Frontal cortex (tissue), 4 donors: Measurements from ENCODE around the gene TAGAP. TPM values are rescaled to one million over a fixed set of nuclear protein-coding genes. Genes with fewer than 3 reads are reported as not detected.

Experiments
- DNase-seq, 2 donors: peaks; one replicate each; pipeline ENCODE4 v3.0.0; 2012; ENCODE audit warnings: low spot score in 2 of 2
- FAIRE-seq: peaks from 2 replicates; lab custom pipeline; 2012; peaks lifted over from hg19 to GRCh38; lab: Jason Lieb, UNC
- total RNA-seq: library from RNA; depleted of rRNA; stranded (reverse); fragments of >200 nt; gene quantifications from one replicate; pipeline ENCODE4 v1.2.3, GENCODE V29; 2014
- donor health status: control.
- donor health status: control.
- donor health status: control.

TAGAP gene
- total RNA-seq, 1 donor from 2014 or later, result 0.82 TPM

DNA sequence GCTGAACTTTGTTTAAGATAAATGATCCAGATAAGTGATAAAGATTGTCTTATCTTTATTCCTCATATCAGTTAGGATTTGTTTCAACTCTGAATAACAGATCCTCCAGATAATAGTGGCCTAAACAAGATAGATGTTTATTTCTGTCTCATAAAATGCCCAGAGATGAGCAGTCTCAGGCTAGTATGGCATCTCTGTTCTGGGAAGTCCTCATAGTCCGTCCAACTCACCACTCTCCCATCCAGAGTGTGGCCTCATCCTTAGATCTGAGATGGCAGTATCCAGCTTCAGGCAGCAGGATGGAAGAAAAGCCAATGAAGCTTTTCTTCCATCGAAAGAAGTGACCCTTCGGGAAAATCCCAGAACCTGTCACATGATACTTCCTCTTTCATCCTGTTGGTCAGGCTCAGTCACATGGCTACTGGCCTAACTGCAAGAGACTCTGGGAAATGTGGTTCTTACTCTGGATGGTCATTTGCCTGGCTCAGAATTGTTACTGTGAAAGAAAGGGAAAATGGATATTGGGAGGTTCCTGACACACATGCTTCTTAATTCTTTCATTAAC lies 29.4 kb upstream of the TAGAP start:
- FAIRE-seq, result no peak

DNA sequence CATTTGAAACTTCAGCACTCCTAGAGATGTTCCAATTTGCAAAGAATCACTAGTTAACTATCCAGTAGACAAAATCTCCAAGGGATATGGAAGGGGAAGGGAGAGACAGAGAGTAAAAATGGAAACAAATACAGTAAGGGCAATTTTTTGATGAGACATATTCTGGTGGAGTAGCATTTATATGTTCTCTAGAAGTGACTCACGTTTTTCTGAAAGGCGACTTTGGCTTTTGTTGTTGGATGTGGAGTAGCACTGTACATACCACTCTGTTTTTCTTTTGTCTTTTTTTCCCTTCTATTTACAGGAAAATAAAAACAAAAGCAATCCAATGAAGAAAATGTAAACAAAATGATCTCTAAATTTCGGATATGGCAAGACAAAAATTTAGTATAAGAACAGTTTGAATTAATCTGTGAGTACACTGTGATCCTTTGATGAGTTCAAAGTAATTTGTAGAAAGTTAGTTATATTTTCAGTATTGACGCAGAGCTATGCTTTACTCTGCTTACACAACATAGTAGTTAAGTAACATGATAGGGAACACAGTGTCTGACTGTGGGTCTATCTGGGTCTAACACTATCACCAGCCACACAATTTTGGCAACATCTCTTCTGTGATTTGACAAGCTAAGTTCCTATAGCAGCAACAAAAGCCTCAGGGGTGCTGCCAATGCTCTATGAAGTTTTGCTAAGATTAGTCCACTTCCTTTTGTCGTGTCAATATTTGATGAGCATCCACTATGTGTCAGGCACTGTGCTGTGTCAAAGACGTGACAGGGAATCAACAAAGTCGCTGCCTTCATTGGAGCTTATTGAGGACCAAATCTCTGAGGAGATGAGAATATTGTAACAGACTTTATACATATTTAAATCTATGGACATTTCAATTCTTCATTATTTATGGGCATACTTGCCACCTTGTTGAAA lies 27.3 kb upstream of the TAGAP start:
- FAIRE-seq (no peak), DNase-seq (no peak)

More for the DNA sequence above, 29.4 kb upstream of the TAGAP start:
- DNase-seq, result peak; percentile 45 to 55

DNA sequence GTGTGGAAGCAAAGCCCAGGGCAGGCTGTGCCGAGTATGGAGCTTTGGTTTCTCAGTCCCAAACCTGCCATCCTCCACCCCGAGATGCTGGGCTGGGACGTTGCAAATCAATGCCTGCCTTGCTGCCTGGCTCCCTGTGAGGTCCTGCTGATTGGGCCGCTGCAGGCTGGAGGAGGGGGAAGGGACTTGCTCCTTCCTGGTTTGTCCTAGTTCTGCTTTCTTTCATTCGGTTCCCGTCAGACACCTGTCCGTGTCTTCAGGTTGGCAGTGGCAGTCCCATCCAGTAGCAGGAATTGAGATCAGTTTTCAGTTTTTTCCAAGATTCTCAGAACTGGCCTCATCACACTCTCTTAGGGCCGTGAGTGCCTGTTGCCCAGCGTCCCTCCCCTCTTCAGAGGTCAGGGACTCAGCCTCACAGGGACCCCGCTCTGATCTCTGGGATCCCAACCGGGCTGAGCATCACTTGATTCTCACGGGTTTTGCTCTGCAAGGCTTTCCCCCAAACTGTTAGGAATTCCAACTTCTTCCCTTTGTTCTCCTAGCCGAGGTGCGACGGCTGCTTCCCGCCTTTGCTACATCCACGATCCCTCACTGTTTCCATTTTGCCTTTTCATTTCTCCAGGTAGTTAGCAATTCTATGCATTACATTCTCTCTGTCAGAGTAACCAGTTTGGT lies 24.2 kb upstream of the TAGAP start:
- no peak for FAIRE-seq

DNA sequence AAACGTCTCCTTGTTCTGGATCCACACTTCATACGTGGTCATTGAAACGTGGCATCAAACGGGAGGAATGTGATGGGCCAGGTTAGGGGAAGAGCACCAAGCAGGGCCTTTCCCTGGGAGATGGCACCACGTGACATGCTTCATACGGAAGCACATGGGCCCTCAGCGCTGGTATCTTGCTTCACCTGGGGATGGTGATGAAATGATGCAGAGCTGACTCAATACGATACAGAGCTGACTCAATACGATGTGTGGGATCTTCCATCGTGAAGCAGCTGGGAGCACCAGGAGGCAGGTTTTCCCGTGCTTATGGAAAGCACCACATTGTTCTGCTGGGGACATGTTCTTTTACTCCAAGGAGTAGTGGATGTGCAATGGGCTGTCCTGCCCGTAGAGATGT lies 22.5 kb upstream of the TAGAP start:
- FAIRE-seq (no peak), DNase-seq (no peak)

More for the DNA sequence above, 24.2 kb upstream of the TAGAP start:
- DNase-seq, result no peak

DNA sequence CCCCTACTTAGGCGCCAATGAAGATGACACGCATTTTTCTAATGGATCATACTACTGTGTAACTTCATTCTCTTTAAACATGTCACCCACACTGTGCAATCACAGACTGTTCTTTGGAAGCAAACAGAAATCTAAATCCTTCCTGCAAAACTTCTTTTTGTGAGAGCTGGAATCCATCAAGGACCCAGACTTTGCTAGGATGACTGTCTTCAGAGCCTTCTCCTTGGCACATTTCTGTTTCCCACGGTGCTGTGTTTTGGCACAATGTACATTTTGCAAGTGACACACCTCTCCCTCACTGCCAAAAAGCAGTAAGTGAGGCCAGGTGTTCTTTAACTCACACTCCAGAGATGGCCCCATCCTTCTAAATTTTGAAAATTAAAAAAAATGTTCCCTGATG lies 21.7 kb upstream of the TAGAP start:
- FAIRE-seq, result no peak
- DNase-seq, result no peak

DNA sequence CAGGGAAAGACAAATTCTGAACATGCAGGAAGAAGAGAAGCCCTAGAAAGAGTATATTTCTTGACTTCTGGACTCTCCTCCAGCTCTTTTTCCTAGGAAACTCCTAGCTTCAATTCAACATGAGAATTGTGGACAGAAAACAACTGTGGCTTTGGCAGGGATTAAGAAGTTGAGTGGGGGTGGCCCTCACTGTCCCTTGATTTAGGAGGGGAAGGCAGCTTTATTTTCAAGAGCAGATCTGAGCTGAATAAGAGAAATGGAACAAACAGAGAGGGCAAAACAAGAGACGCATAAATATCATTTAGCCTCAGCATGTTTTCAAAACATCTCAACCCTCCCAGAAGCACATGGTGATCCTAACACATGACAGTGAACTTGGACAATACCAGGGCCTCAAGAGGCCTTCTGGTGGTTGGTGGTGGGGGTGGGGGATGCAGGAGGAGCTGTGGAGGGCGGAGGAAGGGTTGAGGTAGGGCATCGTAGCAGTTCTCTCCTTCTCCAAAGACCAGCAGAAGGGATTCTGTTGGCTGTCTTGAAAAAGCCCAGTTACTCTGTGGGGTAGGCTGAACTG lies 21.1 kb upstream of the TAGAP start:
- DNase-seq (no peak), FAIRE-seq (no peak)

DNA sequence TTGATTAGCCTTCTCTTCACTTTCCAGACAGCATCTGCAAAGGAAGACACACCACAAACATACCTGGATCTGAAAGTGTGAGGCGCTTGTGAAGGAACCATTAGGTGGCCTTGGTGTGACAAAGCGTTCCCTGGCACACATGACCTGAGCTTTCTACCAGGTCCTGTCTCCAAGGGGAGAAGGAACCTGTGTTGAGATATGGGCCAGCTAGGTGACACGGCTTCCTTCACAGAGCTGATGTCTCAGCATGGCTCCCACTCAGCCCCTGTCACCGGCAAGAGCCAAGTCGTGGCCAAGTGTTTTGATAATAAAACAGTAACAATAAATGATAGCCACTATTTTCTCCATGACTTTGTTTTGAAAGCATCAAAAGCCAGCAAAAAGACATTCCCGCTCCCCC lies 20.3 kb upstream of the TAGAP start:
- DNase-seq (no peak), FAIRE-seq (no peak)

DNA sequence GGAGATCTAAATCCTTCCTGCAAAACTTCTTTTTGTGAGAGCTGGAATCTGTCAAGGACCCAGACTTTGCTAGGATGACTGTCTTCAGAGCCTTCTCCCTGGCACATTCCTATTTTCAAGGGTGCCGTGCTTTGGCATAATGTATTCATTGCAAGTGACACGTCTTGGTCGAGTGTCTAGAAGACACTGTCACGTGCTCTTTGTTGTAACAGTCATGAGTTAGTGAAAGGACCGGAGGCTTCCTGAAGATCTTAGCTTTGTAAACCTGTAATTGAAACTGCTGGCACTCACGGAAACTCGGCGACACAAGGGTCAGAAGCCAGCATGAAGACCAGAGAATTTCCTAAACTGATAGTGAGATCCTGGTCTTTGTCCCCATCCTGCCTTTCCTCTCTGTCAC lies 19.7 kb upstream of the TAGAP start:
- FAIRE-seq, result no peak
- no peak for DNase-seq

DNA sequence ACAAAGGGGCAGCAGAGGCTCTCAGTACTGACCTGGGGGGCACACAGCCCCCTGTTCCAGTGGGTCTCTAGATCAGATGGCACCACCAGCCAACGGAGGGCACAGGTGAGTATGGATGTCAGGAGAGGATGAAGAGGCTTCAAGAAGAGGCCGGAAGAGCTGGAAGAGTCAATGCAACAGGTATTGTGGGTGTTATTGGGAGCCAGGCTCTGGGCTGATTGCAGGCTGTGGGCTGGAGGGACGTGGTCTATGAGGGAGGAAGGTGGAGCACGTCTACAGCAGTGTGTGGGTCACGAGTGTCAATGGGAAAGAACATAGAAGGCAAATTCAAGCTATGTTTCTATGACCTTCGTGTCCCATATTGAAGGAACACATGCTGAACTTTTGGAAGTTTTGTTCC lies 18.8 kb upstream of the TAGAP start:
- no peak for FAIRE-seq

DNA sequence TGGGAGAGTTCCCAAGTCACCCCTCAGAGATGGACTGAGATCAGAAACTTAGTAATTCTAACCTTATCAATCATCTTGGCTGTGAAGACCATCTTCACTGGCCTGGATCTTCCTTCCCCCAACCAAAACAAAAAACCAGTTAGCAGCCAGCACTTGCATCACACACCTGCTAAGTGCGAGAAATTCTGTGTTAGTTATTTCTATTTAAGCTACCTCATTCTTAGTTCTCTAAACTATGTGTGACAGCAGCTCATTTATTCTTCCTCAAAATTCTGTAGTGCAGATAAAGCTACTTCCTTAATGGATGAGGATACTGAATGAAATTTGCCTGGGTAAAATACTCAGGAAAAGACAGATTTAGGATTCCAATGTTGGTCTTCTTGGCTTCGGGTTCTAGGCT lies 18.2 kb upstream of the TAGAP start:
- DNase-seq, result no peak
- no peak for FAIRE-seq

More for the DNA sequence above, 18.8 kb upstream of the TAGAP start:
- DNase-seq, result no peak

DNA sequence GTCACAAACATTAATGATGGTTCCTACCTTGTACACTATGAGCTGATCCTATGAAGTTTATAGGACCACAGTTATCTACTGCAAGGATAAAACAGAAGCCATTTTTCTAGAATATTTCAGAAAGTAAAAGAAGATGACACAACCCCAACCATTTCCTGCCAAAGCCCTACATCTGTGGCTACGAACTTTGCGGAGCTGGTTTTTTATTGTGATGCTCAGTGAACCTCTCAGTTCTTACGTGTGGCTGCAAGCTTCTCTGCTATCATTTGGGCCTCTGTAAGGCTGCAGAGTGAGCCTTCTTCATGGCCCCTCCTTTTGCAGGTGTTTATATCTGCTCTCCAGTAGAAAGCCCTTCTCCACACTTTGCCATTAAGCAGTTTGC lies 17.8 kb upstream of the TAGAP start:
- FAIRE-seq, result no peak
- no peak for DNase-seq

DNA sequence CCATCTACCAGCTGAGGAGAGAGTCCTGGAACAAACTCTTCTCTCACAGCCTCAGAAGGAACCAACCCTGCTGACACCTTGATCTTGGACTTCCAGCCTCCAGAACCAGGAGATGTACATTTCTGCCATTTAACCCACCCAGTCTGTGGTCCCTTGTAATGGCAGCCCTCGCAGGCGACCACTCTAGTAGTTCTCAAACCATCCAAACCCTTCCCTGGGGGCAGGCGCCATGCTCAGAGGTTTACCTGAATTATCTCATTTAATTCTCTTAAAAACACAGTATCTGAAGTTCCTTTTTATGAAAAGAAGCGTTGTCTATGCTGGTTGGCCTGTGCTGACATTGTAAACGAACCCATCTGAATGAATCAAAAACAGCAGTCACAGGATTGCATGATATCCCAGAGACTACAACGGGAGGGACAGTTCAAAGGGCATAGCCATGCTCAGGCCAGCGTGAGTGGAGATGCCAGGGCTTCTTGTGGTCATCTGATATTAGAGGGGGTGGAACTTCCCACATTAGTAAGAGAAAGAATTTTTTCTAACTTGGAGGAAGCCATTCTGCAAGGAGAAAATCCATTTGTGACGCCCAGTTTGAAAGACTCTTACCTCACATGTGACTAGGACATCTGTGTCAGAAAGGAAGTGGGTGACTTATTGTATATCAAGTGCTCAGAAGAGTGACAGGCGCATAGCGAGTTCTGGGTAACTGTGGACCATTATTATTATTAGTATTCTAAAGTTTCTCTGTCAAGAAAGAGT lies 17.2 kb upstream of the TAGAP start:
- no peak for FAIRE-seq
- DNase-seq, result no peak

DNA sequence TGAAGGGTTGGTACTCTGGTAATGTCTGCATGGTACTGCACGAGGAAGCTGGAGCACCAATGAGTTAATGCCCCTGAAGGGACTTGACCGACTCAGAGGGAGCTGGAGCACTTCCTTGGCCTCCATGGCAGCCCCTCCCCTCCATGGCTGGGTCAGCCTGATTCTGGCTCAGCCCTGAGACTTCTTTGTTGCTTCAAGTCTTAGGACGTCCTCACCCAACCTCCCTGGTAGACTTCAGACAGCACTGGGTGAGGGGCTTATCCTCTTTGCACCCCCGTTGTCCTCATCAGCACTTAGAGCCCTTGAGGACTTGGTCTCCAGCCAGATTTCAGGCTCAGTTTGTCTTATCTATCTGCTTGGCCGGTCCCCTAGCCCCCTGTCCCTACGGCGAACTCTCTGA lies 16.4 kb upstream of the TAGAP start:
- DNase-seq (no peak), FAIRE-seq (no peak)

DNA sequence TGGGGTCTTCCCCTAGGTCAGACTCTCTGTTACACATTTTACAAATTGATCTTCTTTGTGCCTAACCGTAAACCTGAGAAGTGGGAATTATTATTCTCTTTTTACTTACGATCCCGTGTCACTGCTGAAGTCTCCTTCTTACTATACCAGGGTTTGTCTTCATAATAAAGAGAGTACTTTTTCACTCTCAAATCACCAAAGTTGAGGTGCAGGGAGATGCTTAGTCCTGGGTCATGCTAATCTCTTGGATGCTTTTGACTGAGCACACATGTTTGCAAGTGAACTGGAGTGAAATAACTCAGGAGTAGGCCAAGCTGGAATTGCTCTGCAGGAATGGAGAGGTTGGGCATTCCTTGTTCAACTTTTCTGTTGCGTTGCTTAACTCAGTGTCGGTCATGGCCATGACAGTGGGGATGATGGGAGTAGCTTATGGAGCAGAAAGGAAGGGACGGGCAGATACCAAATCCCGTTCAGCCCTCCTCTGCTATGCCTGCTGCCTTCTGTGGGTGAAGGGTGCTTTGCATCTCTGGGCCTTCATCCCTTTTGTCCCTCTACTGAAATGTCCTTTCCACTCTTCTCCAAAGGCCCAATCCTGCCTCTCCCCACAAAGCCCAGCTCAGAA lies 15.2 kb upstream of the TAGAP start:
- DNase-seq (no peak), FAIRE-seq (no peak)

DNA sequence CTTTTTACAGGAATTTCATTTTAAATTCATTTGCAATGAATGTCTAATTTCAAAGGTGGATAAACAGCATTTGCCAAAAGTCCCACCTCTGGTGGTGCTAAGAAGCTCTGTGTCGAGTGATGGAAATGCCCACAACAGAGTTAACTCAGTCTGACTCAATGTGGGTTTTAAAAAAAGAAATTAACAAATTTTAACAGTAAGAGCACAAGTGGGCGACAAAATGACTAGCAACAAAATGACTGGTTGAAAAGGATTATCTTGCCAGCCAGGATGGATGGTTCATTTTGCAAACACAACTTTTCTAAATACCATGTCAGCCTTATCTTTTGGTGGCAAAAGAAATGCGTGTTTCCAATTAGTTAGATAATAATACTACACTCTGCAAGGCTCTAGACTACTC lies 14.3 kb upstream of the TAGAP start:
- FAIRE-seq (no peak), DNase-seq (no peak)

DNA sequence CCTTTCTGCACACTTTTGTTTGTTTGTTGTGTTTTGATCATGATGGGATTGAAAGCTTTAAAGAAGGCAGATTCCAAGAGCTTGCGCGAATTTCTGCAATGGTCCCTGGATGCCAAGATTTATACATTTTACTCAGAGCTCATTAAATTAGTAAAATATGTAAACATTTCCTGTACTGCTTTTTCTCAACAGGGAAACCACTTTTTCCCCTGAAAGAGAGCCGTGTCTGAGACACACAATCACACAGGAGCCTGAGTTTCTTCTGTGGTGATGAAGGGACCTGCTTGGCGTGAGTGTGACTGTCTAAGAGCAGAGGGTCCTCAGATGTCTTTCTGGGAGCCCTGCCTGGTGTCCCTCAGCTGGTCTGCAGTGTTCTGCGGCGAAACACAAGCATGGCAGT lies 12.1 kb upstream of the TAGAP start:
- FAIRE-seq (no peak), DNase-seq (no peak)

DNA sequence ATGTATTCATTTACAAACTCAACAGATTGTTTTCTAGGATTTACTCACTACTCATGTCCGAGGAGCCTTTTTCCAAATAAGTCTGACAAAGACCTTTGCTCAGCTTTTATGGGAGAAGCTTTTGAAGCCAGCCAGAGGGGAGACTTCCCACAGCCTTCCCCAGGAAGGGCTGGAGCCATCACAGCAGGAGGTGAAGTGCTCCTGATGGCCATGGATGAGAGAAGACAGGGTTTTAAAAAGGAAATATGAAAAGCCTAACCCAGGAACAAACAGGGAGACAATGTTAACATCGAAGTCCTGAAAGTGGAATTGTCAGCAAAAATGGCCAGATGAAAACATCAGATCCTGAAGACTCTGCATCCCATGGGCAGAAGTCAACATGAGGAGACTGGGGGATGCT lies 11.6 kb upstream of the TAGAP start:
- DNase-seq (no peak), FAIRE-seq (no peak)

DNA sequence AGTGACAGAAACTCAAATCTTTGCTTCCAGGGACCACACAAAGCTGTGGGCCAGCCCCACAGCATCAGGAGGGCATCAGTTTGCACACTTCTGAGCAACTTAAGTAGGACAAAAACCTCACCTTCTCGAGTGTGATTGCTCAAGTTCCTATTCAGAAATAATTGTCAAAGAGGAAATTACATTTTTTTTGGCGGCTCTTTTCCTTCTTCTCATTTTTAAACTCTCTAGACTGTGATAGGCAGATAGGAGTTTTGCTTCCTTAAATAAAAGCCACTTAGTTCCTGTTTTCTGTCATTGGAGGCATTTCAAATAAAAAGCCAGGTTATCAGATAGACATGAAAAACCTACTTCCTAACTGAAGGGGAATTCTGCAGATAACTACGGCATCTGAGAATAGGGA lies 11.2 kb upstream of the TAGAP start:
- FAIRE-seq, result no peak
- no peak for DNase-seq

DNA sequence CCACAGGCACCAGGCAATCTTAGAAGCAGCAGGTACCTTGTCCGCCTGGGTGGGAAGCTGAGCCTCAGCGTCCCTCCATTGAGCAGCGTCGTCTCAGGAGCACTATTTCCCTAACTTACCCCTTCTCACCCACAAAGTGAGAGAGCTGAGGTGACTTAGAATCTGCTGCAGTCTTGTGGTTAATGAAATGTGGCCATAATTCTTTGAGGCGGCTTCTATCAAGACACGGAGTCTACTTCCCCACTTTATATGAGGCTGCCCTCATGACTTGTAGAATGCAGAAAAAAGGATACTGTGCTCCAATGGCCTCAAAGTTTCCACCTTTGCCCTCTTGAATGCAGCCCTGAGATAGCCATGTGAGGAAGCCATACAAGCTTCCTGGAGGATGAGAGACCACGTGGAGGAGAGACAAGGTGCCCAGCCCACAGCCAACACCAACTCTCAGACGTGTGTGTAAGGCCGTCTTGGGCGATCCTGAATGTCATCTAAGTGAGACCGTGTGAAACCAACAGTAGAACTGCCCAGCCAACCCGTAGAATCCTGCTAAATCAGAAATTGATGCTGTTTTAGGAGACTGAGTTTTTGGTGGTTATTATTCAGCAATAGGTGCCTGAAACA lies 9.1 kb upstream of the TAGAP start:
- DNase-seq (no peak), FAIRE-seq (no peak)
